Transverse colon (tissue), 4 donors: ENCODE data around the gene TERB1. TPM values are rescaled to one million over a fixed set of nuclear protein-coding genes. Genes with fewer than 3 reads are reported as not detected.

Experiments
- DNase-seq: peaks from one replicate; pipeline ENCODE4 v3.0.0-alpha.2; 2019
- H3K27ac ChIP-seq, 4 donors: fragments of 200-600 bp; sonication (generic); 2 replicates each; pipeline ENCODE4 v1.5.1; 2016 to 2018; ENCODE audit warnings: inconsistent platforms in 4 of 4
- H3K27me3 ChIP-seq: fragments of 200-600 bp; sonication (generic); 2 replicates; pipeline ENCODE4 v1.5.1; 2017; ENCODE audit warnings: inconsistent platforms
- H3K36me3 ChIP-seq, 4 donors: fragments of 200-600 bp; sonication (generic); 2 replicates each; pipeline ENCODE4 v1.5.1; 2017 to 2019; ENCODE audit warnings: inconsistent platforms in 4 of 4
- H3K4me1 ChIP-seq, 4 donors: fragments of 200-600 bp; sonication (generic); 2 replicates each; pipeline ENCODE4 v1.5.1; 2017 to 2020; ENCODE audit warnings: inconsistent platforms in 4 of 4
- H3K4me3 ChIP-seq, 4 donors: fragments of 200-600 bp; sonication (generic); 1 replicate in 1 of 4; 2 replicates in 3 of 4; pipeline versions ENCODE4 v1.5.1 to v1.6.1; 2017 to 2019; ENCODE audit warnings: inconsistent platforms in 4 of 4
- H3K9me3 ChIP-seq, 2 donors: fragments of 200-600 bp; sonication (generic); 2 replicates each; pipeline ENCODE4 v1.5.1; 2017 to 2019; ENCODE audit warnings: inconsistent platforms in 2 of 2
- EP300 ChIP-seq: sonication (generic); formaldehyde crosslinking; IDR thresholded peaks from one replicate; pipeline ENCODE4 v1.6.1; 2017; ENCODE audit warnings: antibody characterized with exemption, low read depth
- POLR2A ChIP-seq: fragments of 450-650 bp; IDR thresholded peaks from one replicate; pipeline ENCODE4 v1.6.1; 2016; ENCODE audit warnings: antibody characterized with exemption, mild to moderate bottlenecking, moderate library complexity
- POLR2AphosphoS5 ChIP-seq, 3 donors: sonication (generic); formaldehyde crosslinking; IDR thresholded peaks; one replicate each; pipeline ENCODE4 v1.6.1; 2016; ENCODE audit warnings: antibody characterized with exemption in 3 of 3
- WGBS, 2 donors: methylation state at CpG; one replicate each; pipeline ENCODE4 v1.1.5; 2018; ENCODE audit warnings: low coverage in 1 of 2; 5-methylcytosine and 5-hydroxymethylcytosine counted together
- in situ Hi-C, 4 donors: fragments of 200-750 bp; cut with MboI; loops; one replicate each; pipeline versions ENCODE4 v1.15.0 to v1.15.1; 2017; ENCODE audit warnings: low sequenced_read_pairs in 3 of 4, low pct_ligation_motif_present in 1 of 4, low pct_unique_long_range_greater_than_20kb in 1 of 4
- intact Hi-C: fragments of 100-400 bp; cut with DNase I; formaldehyde crosslinking; loops from one replicate; pipeline ENCODE4 v1.15.1; 2023; ENCODE audit warnings: low total_unique reads
- total RNA-seq, 4 donors: library from RNA; depleted of rRNA; stranded (reverse); fragments of >200 nt; gene quantifications; one replicate each; pipeline ENCODE4 v1.1.0, GENCODE V29; 2016
- TF ChIP-seq, protein P1 (sequence below), 5 experiments: fragments of 200-600 bp in 3 of 5; fragments of 450-650 bp in 2 of 5; sonication (generic) in 3 of 5; IDR thresholded peaks; 1 replicate in 2 of 5; 2 replicates in 3 of 5; pipeline ENCODE4 v1.5.1; 2016 to 2017; ENCODE audit warnings: antibody characterized with exemption in 5 of 5, inconsistent platforms in 3 of 5, mild to moderate bottlenecking in 2 of 5, moderate library complexity in 1 of 5

Gene TERB1
- total RNA-seq, 4 donors from 2014 or later, result 0.32 TPM; not detected in 3

DNA sequence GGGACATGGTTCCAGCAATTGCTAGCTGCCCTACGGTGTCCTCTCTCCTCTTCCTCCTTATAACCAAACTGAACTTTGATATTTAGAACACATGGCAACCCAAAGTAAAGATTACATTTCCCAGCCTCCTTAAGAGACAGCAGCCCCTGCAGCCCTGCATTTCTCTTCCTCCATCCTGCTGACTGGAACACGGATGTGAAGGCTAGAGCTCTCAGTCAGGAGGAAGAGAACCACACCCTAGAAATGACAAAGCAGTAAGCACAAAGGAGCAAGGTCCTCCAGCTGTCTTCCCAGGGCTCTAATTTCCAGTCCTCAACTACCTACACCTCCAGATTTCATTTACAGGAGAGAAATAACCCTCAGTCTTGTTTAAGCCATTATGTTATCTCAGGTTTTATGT lies 60.9 kb downstream of the TERB1 start:
- peak; percentile 65 for DNase-seq
- intact Hi-C loops (no loop called here), in situ Hi-C loops (no loop called here)
- 37% methylated on average over 2 of the region's 2 CpGs; no CpG with 5 or more reads in 1 of the 2 donors for WGBS, 2 donors
- H3K27ac ChIP-seq, result peak overlapping the region; percentile 84 to 90 (median 88)
- H3K9me3 ChIP-seq, result no peaks in the 10 kb centered on the region
- peaks cover 30 to 41% (median 34%) of the 10 kb centered on the region in 4 donors for H3K4me1 ChIP-seq
- H3K4me3 ChIP-seq, result no peak overlapping the region
- H3K36me3 ChIP-seq, result peaks cover 0 to 28% (median 14%) of the 10 kb centered on the region in 4 donors
- no peaks in the 10 kb centered on the region for H3K27me3 ChIP-seq
- TF ChIP-seq, protein P1, sequence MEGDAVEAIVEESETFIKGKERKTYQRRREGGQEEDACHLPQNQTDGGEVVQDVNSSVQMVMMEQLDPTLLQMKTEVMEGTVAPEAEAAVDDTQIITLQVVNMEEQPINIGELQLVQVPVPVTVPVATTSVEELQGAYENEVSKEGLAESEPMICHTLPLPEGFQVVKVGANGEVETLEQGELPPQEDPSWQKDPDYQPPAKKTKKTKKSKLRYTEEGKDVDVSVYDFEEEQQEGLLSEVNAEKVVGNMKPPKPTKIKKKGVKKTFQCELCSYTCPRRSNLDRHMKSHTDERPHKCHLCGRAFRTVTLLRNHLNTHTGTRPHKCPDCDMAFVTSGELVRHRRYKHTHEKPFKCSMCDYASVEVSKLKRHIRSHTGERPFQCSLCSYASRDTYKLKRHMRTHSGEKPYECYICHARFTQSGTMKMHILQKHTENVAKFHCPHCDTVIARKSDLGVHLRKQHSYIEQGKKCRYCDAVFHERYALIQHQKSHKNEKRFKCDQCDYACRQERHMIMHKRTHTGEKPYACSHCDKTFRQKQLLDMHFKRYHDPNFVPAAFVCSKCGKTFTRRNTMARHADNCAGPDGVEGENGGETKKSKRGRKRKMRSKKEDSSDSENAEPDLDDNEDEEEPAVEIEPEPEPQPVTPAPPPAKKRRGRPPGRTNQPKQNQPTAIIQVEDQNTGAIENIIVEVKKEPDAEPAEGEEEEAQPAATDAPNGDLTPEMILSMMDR (IDR thresholded peaks at IDR 0.05), result no peak
- no peak for TF ChIP-seq EP300
- peak; percentile 69 for TF ChIP-seq POLR2A
- peak; percentile 22 to 81 (median 77) for TF ChIP-seq POLR2AphosphoS5 (IDR thresholded peaks at IDR 0.05)

DNA sequence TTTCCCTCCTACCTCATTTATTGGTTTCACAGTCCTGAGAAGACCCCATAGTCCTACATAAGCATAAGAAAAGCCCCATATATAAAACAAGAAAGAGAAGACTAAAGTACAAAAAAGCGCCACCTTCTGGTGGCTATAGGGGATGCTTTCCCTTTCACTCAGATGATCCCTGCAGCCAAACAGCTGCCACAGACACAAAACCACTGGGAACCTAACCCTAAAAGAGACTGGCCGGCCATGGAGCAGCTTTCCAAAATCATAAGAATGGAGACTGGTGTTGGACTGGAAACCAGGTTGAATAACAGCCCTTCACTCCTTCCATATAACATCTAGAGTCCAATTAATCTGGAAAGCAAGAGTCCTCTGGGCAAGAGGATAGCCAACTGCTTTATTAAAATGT lies 61.4 kb downstream of the TERB1 start:
- in situ Hi-C loops, result no loop called here
- peak; percentile 32 for DNase-seq

DNA sequence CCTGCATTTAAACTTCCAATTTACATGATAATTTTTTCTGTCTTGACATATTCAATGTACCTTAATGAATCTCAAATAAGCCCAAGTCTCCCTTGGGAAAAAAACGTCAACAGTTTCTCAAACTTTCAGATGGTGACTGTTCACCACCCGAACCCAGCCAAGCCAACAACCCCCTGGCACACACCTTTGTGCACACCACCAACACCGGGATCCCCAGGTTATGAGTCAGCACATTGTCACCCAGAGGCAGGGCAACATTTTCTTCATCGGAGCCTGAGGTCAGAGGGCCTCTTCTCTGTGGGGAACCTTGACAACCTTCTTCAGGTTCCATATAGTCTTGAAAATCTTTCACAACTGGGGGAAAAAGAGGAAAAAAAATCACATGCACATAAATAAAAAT lies 65.5 kb downstream of the TERB1 start:
- in situ Hi-C loops (no loop called here), intact Hi-C loops (no loop called here)
- no peak for DNase-seq
- H3K9me3 ChIP-seq, result no peaks in the 10 kb centered on the region
- no peak overlapping the region for H3K4me3 ChIP-seq
- no peaks in the 10 kb centered on the region for H3K27me3 ChIP-seq
- TF ChIP-seq POLR2AphosphoS5 (IDR thresholded peaks at IDR 0.05) (no peak), POLR2A (no peak)
- TF ChIP-seq, protein P1 (IDR thresholded peaks at IDR 0.05), result no peak
- H3K27ac ChIP-seq, result no peak overlapping the region
- 85% methylated on average over 4 of the region's 4 CpGs; no CpG with 5 or more reads in 1 of the 2 donors for WGBS, 2 donors
- H3K36me3 ChIP-seq, result peaks cover 0 to 60% (median 28%) of the 10 kb centered on the region in 4 donors
- H3K4me1 ChIP-seq, result peaks cover 12 to 20% (median 16%) of the 10 kb centered on the region in 4 donors

More for the DNA sequence above, 61.4 kb downstream of the TERB1 start:
- no peak for TF ChIP-seq POLR2AphosphoS5 (IDR thresholded peaks at IDR 0.05)
- TF ChIP-seq, protein P1 (IDR thresholded peaks at IDR 0.05), result peak; percentile 53 to 69 (median 67)
- intact Hi-C loops, result no loop called here
- H3K27me3 ChIP-seq, result no peaks in the 10 kb centered on the region
- H3K4me3 ChIP-seq, result no peak overlapping the region
- 13 to 34% methylated on average over 2 of the region's 2 CpGs for WGBS, 2 donors
- H3K36me3 ChIP-seq, result peaks cover 0 to 28% (median 14%) of the 10 kb centered on the region in 4 donors
- peaks cover 30 to 41% (median 34%) of the 10 kb centered on the region in 4 donors for H3K4me1 ChIP-seq
- no peaks in the 10 kb centered on the region for H3K9me3 ChIP-seq
- peak overlapping the region; percentile 84 to 90 (median 88) for H3K27ac ChIP-seq

DNA sequence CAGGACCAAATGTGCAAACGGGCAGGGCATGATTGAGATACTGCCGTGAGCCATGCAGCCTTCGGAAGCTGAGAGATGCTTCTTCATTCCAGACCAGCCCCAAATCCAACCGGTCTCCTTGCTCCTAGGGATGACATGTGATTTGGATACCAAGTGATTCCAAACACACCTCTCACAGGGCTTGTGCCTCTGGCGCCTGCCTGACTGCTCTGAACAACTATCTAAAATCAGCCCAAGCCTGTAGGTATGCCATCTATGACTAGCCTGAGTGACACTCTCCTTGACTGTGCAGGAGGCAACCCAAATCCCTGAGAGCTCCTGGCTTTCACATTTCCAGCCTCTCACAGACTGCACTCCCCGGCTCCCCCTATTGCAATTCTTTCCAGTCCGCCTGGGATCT lies 70.3 kb downstream of the TERB1 start:
- 83% methylated on average over 1 to 7 of the region's 7 CpGs for WGBS, 2 donors
- H3K27ac ChIP-seq, result no peak overlapping the region
- intact Hi-C loops (no loop called here), in situ Hi-C loops (no loop called here)
- no peak for TF ChIP-seq EP300
- no peak for TF ChIP-seq POLR2AphosphoS5 (IDR thresholded peaks at IDR 0.05)
- TF ChIP-seq POLR2A, result no peak
- TF ChIP-seq, protein P1 (IDR thresholded peaks at IDR 0.05), result no peak
- DNase-seq, result no peak
- H3K36me3 ChIP-seq, result peaks cover 0 to 76% (median 31%) of the 10 kb centered on the region in 4 donors
- peaks cover 0 to 12% (median 2%) of the 10 kb centered on the region in 4 donors for H3K4me1 ChIP-seq
- no peak overlapping the region for H3K4me3 ChIP-seq
- H3K27me3 ChIP-seq, result no peaks in the 10 kb centered on the region
- H3K9me3 ChIP-seq, result no peaks in the 10 kb centered on the region
